Neural progenitor cell (in vitro differentiated cells): Measurements from ENCODE around the gene ADAT2. TPM values are rescaled to one million over a fixed set of nuclear protein-coding genes. Genes with fewer than 3 reads are reported as not detected.

Source experiments
- DNase-seq: peaks from one replicate; pipeline ENCODE4 v3.0.0-alpha.2; 2016; ENCODE audit warnings: low spot score
- H2AFZ ChIP-seq: fragments of 200-600 bp; sonication (generic); replicated peaks from 2 replicates; pipeline ENCODE4 v1.6.1; 2016; ENCODE audit warnings: antibody characterized with exemption
- H3F3A ChIP-seq: fragments of 200-600 bp; sonication (generic); 2 replicates; pipeline ENCODE4 v1.6.1; 2016; ENCODE audit warnings: antibody characterized with exemption, low read depth
- H3K27ac ChIP-seq: fragments of 200-600 bp; sonication (generic); 2 replicates; pipeline ENCODE4 v1.5.1; 2016; ENCODE audit warnings: mild to moderate bottlenecking
- H3K27me3 ChIP-seq: fragments of 200-600 bp; sonication (generic); 2 replicates; pipeline ENCODE4 v1.6.1; 2016; ENCODE audit warnings: mild to moderate bottlenecking, moderate library complexity
- H3K36me3 ChIP-seq: fragments of 200-600 bp; sonication (generic); 2 replicates; pipeline ENCODE4 v1.5.1; 2016
- H3K4me1 ChIP-seq: fragments of 200-600 bp; sonication (generic); 2 replicates; pipeline ENCODE4 v1.6.1; 2016; ENCODE audit warnings: mixed run types
- H3K4me2 ChIP-seq: fragments of 200-600 bp; sonication (generic); 2 replicates; pipeline ENCODE4 v1.6.1; 2016
- H3K4me3 ChIP-seq: fragments of 200-600 bp; sonication (generic); 2 replicates; pipeline ENCODE4 v1.5.1; 2016
- H3K79me2 ChIP-seq: fragments of 200-600 bp; sonication (generic); 2 replicates; pipeline ENCODE4 v1.6.1; 2016; ENCODE audit warnings: low read depth
- H3K9ac ChIP-seq: fragments of 200-600 bp; sonication (generic); 2 replicates; pipeline ENCODE4 v1.6.1; 2016
- H3K9me3 ChIP-seq: fragments of 200-600 bp; sonication (generic); 2 replicates; pipeline ENCODE4 v1.5.1; 2016; ENCODE audit warnings: low read depth
- H4K20me1 ChIP-seq: fragments of 200-600 bp; sonication (generic); 2 replicates; pipeline ENCODE4 v1.6.1; 2016; ENCODE audit warnings: low read depth
- H3K27ac Mint-ChIP-seq: 3 replicates; pipeline ENCODE4 v1.8.0; 2021; ENCODE audit warnings: mixed read lengths
- H3K27me3 Mint-ChIP-seq: 2 replicates; pipeline ENCODE4 v1.8.0; 2022; ENCODE audit warnings: low read depth, mild to moderate bottlenecking, inconsistent platforms, moderate library complexity, mixed read lengths; ENCODE audit not compliant: insufficient read depth
- H3K36me3 Mint-ChIP-seq: 3 replicates; pipeline ENCODE4 v1.8.0; 2021; ENCODE audit warnings: mixed read lengths
- H3K4me1 Mint-ChIP-seq: 3 replicates; pipeline ENCODE4 v1.8.0; 2021; ENCODE audit warnings: mixed read lengths
- H3K4me3 Mint-ChIP-seq: 3 replicates; pipeline ENCODE4 v1.8.0; 2021; ENCODE audit warnings: mild to moderate bottlenecking, moderate library complexity, mixed read lengths
- H3K9me3 Mint-ChIP-seq: 3 replicates; pipeline ENCODE4 v1.8.0; 2020; ENCODE audit warnings: mixed read lengths
- EZH2 ChIP-seq: fragments of 200-600 bp; sonication (generic); IDR thresholded peaks from 2 replicates; pipeline ENCODE4 v1.6.1; 2017; ENCODE audit warnings: antibody characterized with exemption, mild to moderate bottlenecking, moderate library complexity
- EZH2phosphoT487 ChIP-seq: fragments of 200-600 bp; sonication (generic); IDR thresholded peaks from 2 replicates; pipeline ENCODE4 v1.6.1; 2017; ENCODE audit warnings: antibody characterized with exemption
- total RNA-seq: library from RNA; depleted of rRNA; stranded (reverse); fragments of >200 nt; gene quantifications from 2 replicates; pipeline ENCODE4 v1.2.3, GENCODE V29; 2015; ENCODE audit warnings: low replicate concordance
- TF ChIP-seq, protein P1 (sequence below): fragments of 200-600 bp; sonication (generic); IDR thresholded peaks from 2 replicates; pipeline ENCODE4 v1.5.1; 2017; ENCODE audit warnings: antibody characterized with exemption, mild to moderate bottlenecking

Gene ADAT2
- total RNA-seq: 12.2 and 17.8 TPM in 2 replicates

DNA sequence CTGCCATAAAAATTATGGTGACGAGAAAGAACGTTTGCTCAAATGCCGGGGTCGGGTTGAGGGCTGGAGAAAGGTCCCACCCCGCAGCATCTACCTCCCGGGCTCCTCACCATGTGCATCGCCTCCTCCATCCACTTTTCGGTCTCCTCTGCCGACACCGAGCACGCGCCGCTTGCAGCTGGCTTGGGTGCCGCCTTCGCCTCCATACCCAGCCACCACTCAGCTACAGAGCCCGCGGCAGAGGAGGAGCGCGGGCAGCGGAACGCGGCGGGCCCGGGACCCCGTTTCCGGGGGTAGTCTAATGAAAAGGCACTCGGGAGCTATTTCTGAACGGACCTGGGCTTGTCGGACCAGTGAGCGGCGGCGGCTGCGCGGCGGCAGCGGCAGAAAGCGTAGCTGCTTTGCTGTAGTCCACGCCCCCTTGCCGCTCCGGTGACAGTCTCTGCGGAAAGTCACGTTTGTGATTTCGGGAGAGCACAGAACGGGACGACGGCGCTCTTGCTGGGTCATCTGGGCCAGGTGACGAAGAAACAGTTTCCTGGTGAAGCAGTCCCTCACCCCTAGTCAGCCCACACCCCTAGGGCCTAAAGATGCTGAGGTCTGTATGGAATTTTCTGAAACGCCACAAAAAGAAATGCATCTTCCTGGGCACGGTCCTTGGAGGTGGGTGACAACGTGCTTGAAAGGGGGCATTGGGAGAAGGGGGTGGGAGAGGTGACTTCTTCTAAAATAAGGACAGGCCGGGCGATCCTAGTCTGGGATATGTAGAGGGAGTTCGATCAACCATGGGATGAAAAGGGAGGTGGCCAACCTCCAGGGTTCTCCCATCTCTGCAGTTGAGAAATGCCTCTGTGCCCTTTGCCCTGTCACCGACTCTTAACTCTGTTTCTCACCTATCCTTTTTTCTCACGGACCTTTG lies at the start of gene ADAT2, which contains the start of gene PEX3:
Gene ADAT2, minus strand, starts transcription at position 243 of the 919 bp plus-strand sequence. Its CDS starts 37 bp downstream, at position 206.
Gene PEX3, plus strand, starts transcription at position 353 of the 919 bp plus-strand sequence. Its CDS starts 238 bp downstream, at position 591.
- Histone ChIP-seq H3K4me3 (peak within 1 kb of the TSS; percentile 82), H3K9me3 (no peaks in the 10 kb centered on the region), H3K9ac (peak within 1 kb of the TSS; percentile 72), H3K27ac (no peak within 1 kb of the TSS), H3K27me3 (no peaks in the 10 kb centered on the region), H3K4me2 (peak within 1 kb of the TSS; percentile 86), H3K36me3 (no peaks in the 10 kb centered on the region), H4K20me1 (no peaks in the 10 kb centered on the region), H3F3A (no peaks in the 10 kb centered on the region), H3K4me1 (peaks cover 6% of the 10 kb centered on the region), H3K79me2 (peaks cover 45% of the 10 kb centered on the region), H2AFZ (peak within 1 kb of the TSS; percentile 96)
- no peaks in the 10 kb centered on the region for H3K36me3 Mint-ChIP-seq
- DNase-seq: peak; percentile 97
- TF ChIP-seq, protein P1, sequence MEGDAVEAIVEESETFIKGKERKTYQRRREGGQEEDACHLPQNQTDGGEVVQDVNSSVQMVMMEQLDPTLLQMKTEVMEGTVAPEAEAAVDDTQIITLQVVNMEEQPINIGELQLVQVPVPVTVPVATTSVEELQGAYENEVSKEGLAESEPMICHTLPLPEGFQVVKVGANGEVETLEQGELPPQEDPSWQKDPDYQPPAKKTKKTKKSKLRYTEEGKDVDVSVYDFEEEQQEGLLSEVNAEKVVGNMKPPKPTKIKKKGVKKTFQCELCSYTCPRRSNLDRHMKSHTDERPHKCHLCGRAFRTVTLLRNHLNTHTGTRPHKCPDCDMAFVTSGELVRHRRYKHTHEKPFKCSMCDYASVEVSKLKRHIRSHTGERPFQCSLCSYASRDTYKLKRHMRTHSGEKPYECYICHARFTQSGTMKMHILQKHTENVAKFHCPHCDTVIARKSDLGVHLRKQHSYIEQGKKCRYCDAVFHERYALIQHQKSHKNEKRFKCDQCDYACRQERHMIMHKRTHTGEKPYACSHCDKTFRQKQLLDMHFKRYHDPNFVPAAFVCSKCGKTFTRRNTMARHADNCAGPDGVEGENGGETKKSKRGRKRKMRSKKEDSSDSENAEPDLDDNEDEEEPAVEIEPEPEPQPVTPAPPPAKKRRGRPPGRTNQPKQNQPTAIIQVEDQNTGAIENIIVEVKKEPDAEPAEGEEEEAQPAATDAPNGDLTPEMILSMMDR: no peak
- peak; percentile 54 for TF ChIP-seq EZH2
- peak within 1 kb of the TSS; percentile 99 for H3K4me3 Mint-ChIP-seq
- peaks cover 15% of the 10 kb centered on the region for H3K4me1 Mint-ChIP-seq
- peak within 1 kb of the TSS; percentile 97 for H3K27ac Mint-ChIP-seq
- peaks cover 1% of the 10 kb centered on the region for H3K27me3 Mint-ChIP-seq
- no peaks in the 10 kb centered on the region for H3K9me3 Mint-ChIP-seq

DNA sequence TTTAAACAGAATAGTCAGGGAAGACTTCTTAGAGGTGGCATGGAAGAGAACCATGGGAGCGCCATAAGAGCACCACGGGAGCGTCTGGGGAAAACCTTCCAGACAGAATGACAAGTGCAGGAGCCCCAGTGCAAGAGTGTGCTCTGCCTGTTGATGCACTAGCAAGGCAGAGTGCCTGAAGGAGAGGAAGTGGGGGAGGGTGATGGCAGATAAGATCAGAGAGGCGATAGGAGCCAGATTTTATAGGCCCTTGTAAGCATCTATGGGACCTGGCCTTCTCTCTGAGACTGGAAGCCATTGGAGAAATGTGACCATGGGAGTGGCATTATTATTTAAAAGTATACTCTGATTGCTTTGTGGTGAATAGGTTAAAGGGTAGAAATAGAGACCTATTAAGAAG lies 47.9 kb upstream of the ADAT2 start:
- DNase-seq: no peak
- Histone ChIP-seq H3K27me3 (no peaks in the 10 kb centered on the region), H3F3A (no peaks in the 10 kb centered on the region), H3K9ac (no peak overlapping the region), H3K4me2 (no peak overlapping the region), H4K20me1 (no peaks in the 10 kb centered on the region), H3K36me3 (peaks cover 3% of the 10 kb centered on the region), H3K4me1 (no peaks in the 10 kb centered on the region), H3K79me2 (no peaks in the 10 kb centered on the region), H3K27ac (no peak overlapping the region), H3K4me3 (no peak overlapping the region), H3K9me3 (no peaks in the 10 kb centered on the region), H2AFZ (no peak overlapping the region)
- H3K27me3 Mint-ChIP-seq: no peaks in the 10 kb centered on the region
- no peak for TF ChIP-seq EZH2
- TF ChIP-seq, protein P1: no peak
- H3K4me3 Mint-ChIP-seq: no peak overlapping the region
- H3K36me3 Mint-ChIP-seq: peaks cover 33% of the 10 kb centered on the region
- no peaks in the 10 kb centered on the region for H3K9me3 Mint-ChIP-seq
- H3K27ac Mint-ChIP-seq: no peak overlapping the region
- H3K4me1 Mint-ChIP-seq: no peaks in the 10 kb centered on the region

DNA sequence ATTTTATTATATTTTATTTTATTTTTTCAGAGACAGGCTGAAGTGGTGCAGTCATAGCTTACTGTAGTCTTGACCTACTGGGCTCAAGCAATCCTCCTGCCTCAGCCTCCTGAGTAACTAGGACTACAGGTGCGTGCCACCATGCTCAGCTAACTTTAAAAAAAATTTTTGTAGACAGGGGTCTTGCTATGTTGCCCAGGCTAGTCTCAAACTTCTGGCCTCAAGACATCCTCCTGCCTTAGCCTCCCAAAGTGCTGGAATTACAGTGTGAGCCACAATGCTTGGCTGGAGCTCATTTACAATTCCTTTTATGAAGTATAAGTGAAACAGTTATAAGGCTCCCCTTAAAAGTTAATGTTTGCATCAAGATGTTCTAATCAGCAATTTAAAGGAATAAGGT lies 46.5 kb upstream of the ADAT2 start:
- Histone ChIP-seq H3K27me3 (no peaks in the 10 kb centered on the region), H3F3A (no peaks in the 10 kb centered on the region), H3K27ac (no peak overlapping the region), H3K4me2 (no peak overlapping the region), H3K4me1 (no peaks in the 10 kb centered on the region), H2AFZ (no peak overlapping the region), H3K36me3 (no peaks in the 10 kb centered on the region), H3K9me3 (no peaks in the 10 kb centered on the region), H3K4me3 (no peak overlapping the region), H3K9ac (no peak overlapping the region), H3K79me2 (no peaks in the 10 kb centered on the region), H4K20me1 (no peaks in the 10 kb centered on the region)
- H3K9me3 Mint-ChIP-seq: no peaks in the 10 kb centered on the region
- H3K27me3 Mint-ChIP-seq: no peaks in the 10 kb centered on the region
- no peak for DNase-seq
- H3K27ac Mint-ChIP-seq: no peak overlapping the region
- no peaks in the 10 kb centered on the region for H3K4me1 Mint-ChIP-seq
- peaks cover 33% of the 10 kb centered on the region for H3K36me3 Mint-ChIP-seq
- H3K4me3 Mint-ChIP-seq: no peak overlapping the region
- TF ChIP-seq, protein P1: no peak
- no peak for TF ChIP-seq EZH2
- no peak for TF ChIP-seq EZH2phosphoT487
